Loucy (cell line): ENCODE measurements around the gene CCDC112.

ENCODE experiments used
- H2AFZ ChIP-seq: fragments of 200-600 bp; sonication (generic); 2 replicates; pipeline ENCODE4 v1.6.0; 2016; ENCODE audit warnings: antibody characterized with exemption, mild to moderate bottlenecking, low read length, moderate library complexity
- H3F3A ChIP-seq: fragments of 200-600 bp; 2 replicates; pipeline ENCODE4 v1.6.0; 2016; ENCODE audit warnings: antibody characterized with exemption, low read depth, mild to moderate bottlenecking
- H3K27me3 ChIP-seq: fragments of 200-600 bp; sonication (generic); 2 replicates; pipeline ENCODE4 v1.6.1; 2014; ENCODE audit warnings: low read length, mild to moderate bottlenecking; ENCODE audit not compliant: insufficient read depth, poor library complexity, severe bottlenecking
- H3K36me3 ChIP-seq: fragments of 200-600 bp; sonication (generic); 2 replicates; pipeline ENCODE4 v1.6.1; 2016; ENCODE audit warnings: low read length; ENCODE audit not compliant: insufficient read depth
- H3K4me1 ChIP-seq: fragments of 200-600 bp; sonication (generic); 2 replicates; pipeline ENCODE4 v1.5.1; 2014; ENCODE audit warnings: low read length, mild to moderate bottlenecking; ENCODE audit not compliant: insufficient read depth, poor library complexity, severe bottlenecking
- H3K4me2 ChIP-seq: fragments of 200-600 bp; sonication (generic); 2 replicates; pipeline ENCODE4 v1.6.0; 2014; ENCODE audit warnings: antibody characterized with exemption, low read length, low read depth, mild to moderate bottlenecking; ENCODE audit not compliant: poor library complexity, severe bottlenecking
- H3K4me3 ChIP-seq: fragments of 200-600 bp; sonication (generic); 2 replicates; pipeline ENCODE4 v1.5.1; 2014; ENCODE audit warnings: low read length, mild to moderate bottlenecking, mixed read lengths; ENCODE audit not compliant: poor library complexity, severe bottlenecking
- H3K79me2 ChIP-seq: fragments of 200-600 bp; sonication (generic); 2 replicates; pipeline ENCODE4 v1.6.1; 2014; ENCODE audit warnings: low read length; ENCODE audit not compliant: insufficient read depth
- H3K9ac ChIP-seq: fragments of 200-600 bp; sonication (generic); 2 replicates; pipeline ENCODE4 v1.6.0; 2014; ENCODE audit warnings: mild to moderate bottlenecking, low read depth, low read length, moderate library complexity; ENCODE audit not compliant: poor library complexity, severe bottlenecking
- H3K9me2 ChIP-seq: fragments of 200-600 bp; sonication (generic); replicated peaks from 2 replicates; pipeline ENCODE4 v1.6.1; 2016; ENCODE audit warnings: low read depth, low read length, mixed read lengths
- H3K9me3 ChIP-seq: fragments of 200-600 bp; sonication (generic); 2 replicates; pipeline ENCODE4 v1.6.1; 2014; ENCODE audit warnings: mild to moderate bottlenecking, antibody characterized with exemption, low read length, low read depth; ENCODE audit not compliant: insufficient read depth
- H4K20me1 ChIP-seq: fragments of 200-600 bp; sonication (generic); 2 replicates; pipeline ENCODE4 v1.6.0; 2014; ENCODE audit warnings: antibody characterized with exemption, low read length, mild to moderate bottlenecking; ENCODE audit not compliant: insufficient read depth, poor library complexity, severe bottlenecking
- EZH2phosphoT487 ChIP-seq: fragments of 200-600 bp; IDR thresholded peaks from 2 replicates; pipeline ENCODE4 v1.6.1; 2018; ENCODE audit warnings: antibody characterized with exemption, mild to moderate bottlenecking, moderate library complexity, borderline replicate concordance
- TF ChIP-seq, protein P1 (sequence below): fragments of 200-600 bp; sonication (generic); conservative IDR thresholded peaks from 2 replicates; pipeline ENCODE4 v1.5.1; 2014; ENCODE audit warnings: mild to moderate bottlenecking, antibody characterized with exemption, low read length

Gene CCDC112

DNA sequence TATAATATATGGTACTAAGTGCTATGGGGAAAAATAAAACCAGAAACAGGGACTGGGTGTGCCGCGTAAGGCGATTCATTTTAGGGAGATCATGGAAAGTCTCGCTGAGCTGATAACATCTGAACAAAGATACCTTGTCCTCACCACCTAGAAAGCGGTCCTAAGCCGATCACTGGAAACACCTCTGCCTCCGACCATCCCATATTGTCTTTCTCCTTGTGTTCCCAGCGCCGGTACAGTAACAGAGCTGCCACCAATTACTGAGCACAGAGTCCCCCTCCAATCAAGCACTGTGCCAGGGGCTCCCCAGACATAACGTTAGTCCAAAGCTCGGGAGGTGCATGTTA is 704 bp downstream of the CCDC112 start:
- H3K79me2 ChIP-seq: peaks cover 9% of the 10 kb centered on the region; the same call in 1 of the 2 replicates
- peak overlapping the region; percentile 78 for H3K9ac ChIP-seq
- no peaks in the 10 kb centered on the region for H4K20me1 ChIP-seq
- H3K4me1 ChIP-seq: peaks cover 7% of the 10 kb centered on the region
- H3K36me3 ChIP-seq: no peaks in the 10 kb centered on the region
- no peaks in the 10 kb centered on the region for H3K9me3 ChIP-seq
- peak overlapping the region; percentile 76 for H3K4me3 ChIP-seq
- peak overlapping the region; percentile 64 for H3K4me2 ChIP-seq
- no peaks in the 10 kb centered on the region for H3K9me2 ChIP-seq
- no peaks in the 10 kb centered on the region for H3F3A ChIP-seq
- TF ChIP-seq, protein P1, sequence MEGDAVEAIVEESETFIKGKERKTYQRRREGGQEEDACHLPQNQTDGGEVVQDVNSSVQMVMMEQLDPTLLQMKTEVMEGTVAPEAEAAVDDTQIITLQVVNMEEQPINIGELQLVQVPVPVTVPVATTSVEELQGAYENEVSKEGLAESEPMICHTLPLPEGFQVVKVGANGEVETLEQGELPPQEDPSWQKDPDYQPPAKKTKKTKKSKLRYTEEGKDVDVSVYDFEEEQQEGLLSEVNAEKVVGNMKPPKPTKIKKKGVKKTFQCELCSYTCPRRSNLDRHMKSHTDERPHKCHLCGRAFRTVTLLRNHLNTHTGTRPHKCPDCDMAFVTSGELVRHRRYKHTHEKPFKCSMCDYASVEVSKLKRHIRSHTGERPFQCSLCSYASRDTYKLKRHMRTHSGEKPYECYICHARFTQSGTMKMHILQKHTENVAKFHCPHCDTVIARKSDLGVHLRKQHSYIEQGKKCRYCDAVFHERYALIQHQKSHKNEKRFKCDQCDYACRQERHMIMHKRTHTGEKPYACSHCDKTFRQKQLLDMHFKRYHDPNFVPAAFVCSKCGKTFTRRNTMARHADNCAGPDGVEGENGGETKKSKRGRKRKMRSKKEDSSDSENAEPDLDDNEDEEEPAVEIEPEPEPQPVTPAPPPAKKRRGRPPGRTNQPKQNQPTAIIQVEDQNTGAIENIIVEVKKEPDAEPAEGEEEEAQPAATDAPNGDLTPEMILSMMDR: no peak
- TF ChIP-seq EZH2phosphoT487: no peak
- H2AFZ ChIP-seq: peak overlapping the region; percentile 84
- H3K27me3 ChIP-seq: no peaks in the 10 kb centered on the region

DNA sequence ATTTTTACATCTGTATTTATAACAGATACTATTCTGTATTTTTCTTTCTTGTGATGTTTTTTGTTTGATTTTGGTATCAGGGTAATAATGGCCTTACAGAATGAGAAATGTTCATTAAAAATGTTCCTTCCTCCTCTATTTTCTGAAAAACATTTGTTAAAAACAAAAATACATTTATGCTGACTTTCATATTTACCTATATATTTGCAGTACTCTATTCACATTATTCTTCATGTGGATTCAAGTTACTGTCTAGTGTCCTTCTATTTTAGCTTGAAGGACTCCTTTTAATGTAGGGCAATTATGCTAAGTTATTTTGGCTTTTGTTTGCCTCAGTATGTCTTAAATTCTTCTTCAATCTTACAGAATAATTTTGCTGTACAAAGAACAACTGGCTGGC is 5.1 kb downstream of the CCDC112 start:
- Histone ChIP-seq H3F3A (no peaks in the 10 kb centered on the region), H3K9me3 (no peaks in the 10 kb centered on the region), H3K9ac (no peak overlapping the region), H2AFZ (no peak overlapping the region), H3K9me2 (no peaks in the 10 kb centered on the region), H4K20me1 (no peaks in the 10 kb centered on the region), H3K36me3 (no peaks in the 10 kb centered on the region), H3K4me1 (peaks cover 7% of the 10 kb centered on the region), H3K27me3 (no peaks in the 10 kb centered on the region), H3K79me2 (peaks cover 9% of the 10 kb centered on the region; the same call in 1 of the 2 replicates), H3K4me2 (no peak overlapping the region), H3K4me3 (no peak overlapping the region)
- TF ChIP-seq, protein P1: no peak
- no peak for TF ChIP-seq EZH2phosphoT487

DNA sequence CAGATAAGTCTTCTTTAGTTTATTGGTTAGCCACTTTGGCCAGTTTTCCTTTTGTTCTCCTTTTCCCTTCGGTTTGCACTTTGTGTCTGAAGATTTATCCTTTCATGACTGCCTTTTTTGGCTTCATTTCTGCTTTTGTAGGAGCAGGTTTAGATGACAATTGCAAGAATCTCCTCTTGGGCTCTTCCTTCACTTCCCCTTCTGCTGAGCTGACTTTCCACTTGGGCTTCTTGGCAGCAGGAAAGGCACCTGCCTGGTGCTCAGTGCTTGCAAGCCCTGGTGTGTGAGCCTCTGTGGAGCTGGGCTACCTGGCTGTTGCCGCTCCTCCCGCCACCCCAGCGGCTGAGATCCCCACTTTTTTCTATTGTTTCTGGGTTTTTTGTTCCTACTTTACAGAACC is 7.3 kb downstream of the CCDC112 start:
- no peaks in the 10 kb centered on the region for H3K27me3 ChIP-seq
- H4K20me1 ChIP-seq: no peaks in the 10 kb centered on the region
- no peaks in the 10 kb centered on the region for H3K9me2 ChIP-seq
- TF ChIP-seq, protein P1: no peak
- no peak overlapping the region for H3K4me3 ChIP-seq
- no peaks in the 10 kb centered on the region for H3K36me3 ChIP-seq
- no peak overlapping the region for H3K4me2 ChIP-seq
- peaks cover 8% of the 10 kb centered on the region for H3K4me1 ChIP-seq
- no peaks in the 10 kb centered on the region for H3K9me3 ChIP-seq
- no peaks in the 10 kb centered on the region for H3K79me2 ChIP-seq
- H3F3A ChIP-seq: no peaks in the 10 kb centered on the region
- no peak overlapping the region for H2AFZ ChIP-seq
- H3K9ac ChIP-seq: no peak overlapping the region
